ENCODE results near the gene ACP3.

ACP3 gene

GRCh38 chr3:132401255-132401654 lies 84.0 kb downstream of the ACP3 start:
- DNase-seq (ENCODE audit: low spot score), result no peak
- TF ChIP-seq CTCF (IDR thresholded peaks at IDR 0.05; ENCODE audit: extremely low read depth, missing control alignments), result no peak

- no peak for TF ChIP-seq CTCF (IDR thresholded peaks at IDR 0.05; ENCODE audit: extremely low read depth, missing control alignments)
- DNase-seq (ENCODE audit: low spot score), result no peak
Measured at GRCh38 chr3:132404276-132404675, 87.1 kb downstream of the ACP3 start.

DNA sequence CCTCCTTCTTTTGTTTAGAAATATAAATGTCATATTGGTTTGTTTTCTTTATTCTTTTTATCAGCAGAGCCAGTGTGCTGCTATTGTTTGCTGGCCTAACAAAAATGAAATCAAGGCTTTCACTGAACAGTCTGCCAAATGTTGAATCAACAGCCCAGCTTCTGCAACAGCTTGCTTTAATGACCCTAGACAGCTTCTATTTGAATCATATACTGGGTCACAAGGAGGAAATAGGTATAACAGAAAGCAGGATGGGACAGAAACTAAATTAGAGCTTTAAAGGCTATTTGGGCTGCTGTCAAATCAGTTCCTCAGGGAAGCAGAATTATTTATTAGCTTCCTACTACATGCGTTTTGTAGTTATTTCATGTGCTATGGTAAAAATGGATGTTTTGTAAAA lies 88.0 kb downstream of the ACP3 start:
- no peak for TF ChIP-seq CTCF (IDR thresholded peaks at IDR 0.05; ENCODE audit: extremely low read depth, missing control alignments)
- DNase-seq (ENCODE audit: low spot score), result no peak

DNA sequence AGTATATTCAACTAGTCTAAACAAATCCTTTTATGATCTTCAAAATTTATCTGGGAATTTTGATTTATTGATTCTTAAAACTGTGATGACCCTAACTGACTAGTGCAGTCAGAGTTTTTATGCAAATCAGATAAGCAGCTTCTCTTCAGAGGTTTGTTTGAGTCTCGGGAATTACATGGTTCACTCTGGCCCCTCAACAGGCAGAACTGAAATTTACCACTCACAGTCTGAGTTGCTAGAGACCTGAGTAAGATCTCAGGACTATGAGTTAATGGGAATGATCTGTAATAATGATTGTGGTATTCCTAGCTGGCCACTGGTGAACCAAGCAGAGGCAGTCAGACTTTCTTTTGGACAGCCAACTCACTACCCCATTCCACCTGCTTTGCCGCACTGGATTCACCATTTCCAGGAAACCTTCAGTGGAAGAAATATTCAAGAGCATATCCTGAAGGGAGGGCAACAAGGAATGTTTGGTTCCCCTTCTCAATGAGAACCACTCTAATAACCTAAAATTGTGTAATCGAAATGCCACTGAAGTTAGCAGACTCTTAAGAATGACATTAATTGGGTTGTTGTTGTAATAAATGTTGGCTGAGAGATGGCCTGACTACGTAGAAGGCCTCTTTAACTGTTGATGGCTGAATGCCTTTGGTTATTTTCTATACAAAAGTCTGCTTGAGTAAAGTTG lies 88.5 kb downstream of the ACP3 start:
- no peak for DNase-seq (ENCODE audit: low spot score)
- TF ChIP-seq CTCF (IDR thresholded peaks at IDR 0.05; ENCODE audit: extremely low read depth, missing control alignments), result no peak

- no peak for TF ChIP-seq CTCF (IDR thresholded peaks at IDR 0.05; ENCODE audit: extremely low read depth, missing control alignments)
- no peak for DNase-seq (ENCODE audit: low spot score)
Measured at GRCh38 chr3:132406587-132406986, 89.4 kb downstream of the ACP3 start.

DNA sequence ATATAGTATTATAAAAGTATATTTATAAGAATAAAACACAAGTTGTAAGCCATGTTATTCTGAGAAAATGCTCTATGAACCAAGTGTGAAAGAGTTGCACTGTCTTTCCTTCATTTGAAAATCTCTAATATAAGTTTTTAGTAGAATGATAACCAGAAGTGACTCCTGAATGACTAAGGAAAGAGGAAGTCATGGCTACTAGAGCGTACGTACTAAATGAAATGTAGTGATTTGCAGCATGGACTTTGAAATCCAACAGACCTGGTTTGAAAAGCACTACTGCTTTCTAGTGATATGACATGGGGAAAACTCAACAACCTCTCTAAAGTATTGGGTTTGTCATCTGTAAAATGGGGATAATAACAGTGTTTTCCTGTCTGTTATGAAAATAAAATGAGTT lies 89.8 kb downstream of the ACP3 start:
- TF ChIP-seq CTCF (IDR thresholded peaks at IDR 0.05; ENCODE audit: extremely low read depth, missing control alignments), result no peak
- DNase-seq (ENCODE audit: low spot score), result no peak

All from GM20000 (cell line).